H9 (cell line): ENCODE results near the gene REXO4. TPM values are rescaled to one million over a fixed set of nuclear protein-coding genes. Genes with fewer than 3 reads are reported as not detected.

Experiments used
- DNase-seq: peaks from one replicate; pipeline ENCODE4 v3.0.0-alpha.2; 2017
- H2AFZ ChIP-seq: one replicate; pipeline ENCODE4 v1.6.1; 2013; ENCODE audit warnings: mild to moderate bottlenecking, low read length, control low read depth, moderate library complexity
- H2AK5ac ChIP-seq: 2 replicates; pipeline ENCODE4 v1.6.1; 2013; ENCODE audit warnings: low read length, control low read depth, mixed read lengths; ENCODE audit not compliant: insufficient read length
- H2BK120ac ChIP-seq: one replicate; pipeline ENCODE4 v1.6.1; 2013; ENCODE audit warnings: low read depth, mild to moderate bottlenecking, low read length, control low read depth, inconsistent platforms; ENCODE audit not compliant: poor library complexity, severe bottlenecking
- H2BK12ac ChIP-seq: 2 replicates; pipeline ENCODE4 v1.6.1; 2013; ENCODE audit warnings: low read length, control low read depth, mixed read lengths, low read depth; ENCODE audit not compliant: insufficient read length
- H2BK15ac ChIP-seq: 2 replicates; pipeline ENCODE4 v1.6.1; 2013; ENCODE audit warnings: low read depth, low read length, control low read depth
- H2BK20ac ChIP-seq: one replicate; pipeline ENCODE4 v1.6.1; 2013; ENCODE audit warnings: low read depth, mild to moderate bottlenecking, low read length, control low read depth, inconsistent platforms; ENCODE audit not compliant: poor library complexity, severe bottlenecking
- H2BK5ac ChIP-seq: 2 replicates; pipeline ENCODE4 v1.6.1; 2013; ENCODE audit warnings: low read length, control low read depth, mixed read lengths; ENCODE audit not compliant: insufficient read length
- H3K14ac ChIP-seq: 2 replicates; pipeline ENCODE4 v1.6.1; 2013; ENCODE audit warnings: low read length, control low read depth; ENCODE audit not compliant: insufficient read depth
- H3K18ac ChIP-seq: 2 replicates; pipeline ENCODE4 v1.6.1; 2013; ENCODE audit warnings: low read depth, mild to moderate bottlenecking, mixed read lengths, low read length, control low read depth; ENCODE audit not compliant: insufficient read length
- H3K23ac ChIP-seq: 2 replicates; pipeline ENCODE4 v1.6.1; 2013; ENCODE audit warnings: low read length, control low read depth, mixed read lengths, low read depth; ENCODE audit not compliant: insufficient read length
- H3K23me2 ChIP-seq: 2 replicates; pipeline ENCODE4 v1.6.1; 2013; ENCODE audit warnings: low read depth, mild to moderate bottlenecking, mixed read lengths, low read length, control low read depth; ENCODE audit not compliant: insufficient read length, poor library complexity, severe bottlenecking
- H3K27ac ChIP-seq: 2 replicates; pipeline ENCODE4 v1.5.1; 2013; ENCODE audit warnings: low read length, control low read depth, mixed read lengths, low read depth; ENCODE audit not compliant: insufficient read length
- H3K27me3 ChIP-seq: 2 replicates; pipeline ENCODE4 v1.6.1; 2013; ENCODE audit warnings: low read length, control low read depth, inconsistent platforms; ENCODE audit not compliant: insufficient read depth
- H3K4ac ChIP-seq: 2 replicates; pipeline ENCODE4 v1.6.1; 2013; ENCODE audit warnings: low read depth, mild to moderate bottlenecking, control low read depth, inconsistent platforms, low read length, moderate library complexity
- H3K4me1 ChIP-seq: 2 replicates; pipeline ENCODE4 v1.6.1; 2013; ENCODE audit warnings: low read length, control low read depth, inconsistent platforms; ENCODE audit not compliant: insufficient read depth
- H3K4me2 ChIP-seq: 2 replicates; pipeline ENCODE4 v1.6.1; 2013; ENCODE audit warnings: low read length, control low read depth, mixed read lengths; ENCODE audit not compliant: insufficient read length, insufficient read depth
- H3K56ac ChIP-seq: 2 replicates; pipeline ENCODE4 v1.6.1; 2013; ENCODE audit warnings: low read depth, mild to moderate bottlenecking, mixed read lengths, low read length, control low read depth; ENCODE audit not compliant: insufficient read length
- H3K79me1 ChIP-seq: 2 replicates; pipeline ENCODE4 v1.6.1; 2013; ENCODE audit warnings: low read depth, mild to moderate bottlenecking, moderate library complexity, low read length, control low read depth, inconsistent platforms; ENCODE audit not compliant: insufficient read depth, poor library complexity, severe bottlenecking
- H3K79me2 ChIP-seq: 2 replicates; pipeline ENCODE4 v1.6.1; 2013; ENCODE audit warnings: low read length, control low read depth, inconsistent platforms; ENCODE audit not compliant: insufficient read depth
- H3K9ac ChIP-seq: 2 replicates; pipeline ENCODE4 v1.6.1; 2013; ENCODE audit warnings: low read length, control low read depth, mixed read lengths; ENCODE audit not compliant: insufficient read length; ENCODE audit errors: extremely low read depth
- H3K9me3 ChIP-seq: one replicate; pipeline ENCODE4 v1.6.1; 2013; ENCODE audit warnings: low read depth, low read length, inconsistent platforms; ENCODE audit not compliant: control insufficient read depth
- H3T11ph ChIP-seq: one replicate; pipeline ENCODE4 v1.6.1; 2013; ENCODE audit warnings: mild to moderate bottlenecking, low read length, control low read depth, inconsistent platforms
- H4K20me1 ChIP-seq: one replicate; pipeline ENCODE4 v1.6.1; 2013; ENCODE audit not compliant: control insufficient read depth, insufficient read length, insufficient read depth
- H4K5ac ChIP-seq: 2 replicates; pipeline ENCODE4 v1.6.1; 2013; ENCODE audit warnings: low read depth, mild to moderate bottlenecking, mixed read lengths, low read length, control low read depth; ENCODE audit not compliant: insufficient read length
- H4K8ac ChIP-seq: replicated peaks from 2 replicates; pipeline ENCODE4 v1.6.1; 2013; ENCODE audit warnings: low read length, control low read depth, mixed read lengths, low read depth; ENCODE audit not compliant: insufficient read length
- H4K91ac ChIP-seq: 2 replicates; pipeline ENCODE4 v1.6.1; 2013; ENCODE audit warnings: low read depth, mild to moderate bottlenecking, moderate library complexity, mixed read lengths, low read length, control low read depth; ENCODE audit not compliant: insufficient read length
- H3K27ac Mint-ChIP-seq, 3 experiments: 2 replicates in 2 of 3; 3 replicates in 1 of 3; pipeline ENCODE4 v1.8.0; 2020 to 2021; ENCODE audit warnings: mixed read lengths in 3 of 3, mild to moderate bottlenecking in 1 of 3, moderate library complexity in 1 of 3
- H3K27me3 Mint-ChIP-seq: 2 replicates; pipeline ENCODE4 v1.8.0; 2021; ENCODE audit warnings: low read depth, mild to moderate bottlenecking, moderate library complexity, mixed read lengths
- H3K36me3 Mint-ChIP-seq, 3 experiments: 2 replicates in 2 of 3; 3 replicates in 1 of 3; pipeline ENCODE4 v1.8.0; 2020 to 2021; ENCODE audit warnings: low read depth in 3 of 3, mixed read lengths in 3 of 3; ENCODE audit not compliant: insufficient read depth in 1 of 3
- H3K4me1 Mint-ChIP-seq, 2 experiments: 2 replicates each; pipeline ENCODE4 v1.8.0; 2020; ENCODE audit warnings: mixed read lengths in 2 of 2
- H3K4me3 Mint-ChIP-seq, 2 experiments: 2 replicates in 1 of 2; 3 replicates in 1 of 2; pipeline ENCODE4 v1.8.0; 2020 to 2021; ENCODE audit warnings: mild to moderate bottlenecking in 2 of 2, mixed read lengths in 2 of 2, moderate library complexity in 1 of 2
- H3K9me3 Mint-ChIP-seq, 2 experiments: 2 replicates in 1 of 2; 3 replicates in 1 of 2; pipeline ENCODE4 v1.8.0; 2020; ENCODE audit warnings: mild to moderate bottlenecking in 2 of 2, mixed read lengths in 2 of 2, moderate library complexity in 1 of 2
- CTCF ChIP-seq: fragments of 200-600 bp; sonication (generic); conservative IDR thresholded peaks from 3 replicates; pipeline ENCODE4 v1.8.0; 2021; ENCODE audit warnings: antibody characterized with exemption, mild to moderate bottlenecking
- WGBS: extraction: QIAGEN DNeasy Blood & Tissue Kit; methylation state at CpG from one replicate; pipeline ENCODE4 v1.1.7; 2013; ENCODE audit warnings: missing lambda C conversion rate, low lambda C conversion rate, mixed read lengths; ENCODE audit not compliant: insufficient read length; ENCODE audit errors: extremely low coverage; 5-methylcytosine and 5-hydroxymethylcytosine counted together
- total RNA-seq: library from RNA; stranded (reverse); gene quantifications from 2 replicates; pipeline ENCODE4 v1.2.1, GENCODE V29; 2021

The REXO4 gene
- total RNA-seq, 1 experiment from 2014 or later = 35.2 TPM

DNA sequence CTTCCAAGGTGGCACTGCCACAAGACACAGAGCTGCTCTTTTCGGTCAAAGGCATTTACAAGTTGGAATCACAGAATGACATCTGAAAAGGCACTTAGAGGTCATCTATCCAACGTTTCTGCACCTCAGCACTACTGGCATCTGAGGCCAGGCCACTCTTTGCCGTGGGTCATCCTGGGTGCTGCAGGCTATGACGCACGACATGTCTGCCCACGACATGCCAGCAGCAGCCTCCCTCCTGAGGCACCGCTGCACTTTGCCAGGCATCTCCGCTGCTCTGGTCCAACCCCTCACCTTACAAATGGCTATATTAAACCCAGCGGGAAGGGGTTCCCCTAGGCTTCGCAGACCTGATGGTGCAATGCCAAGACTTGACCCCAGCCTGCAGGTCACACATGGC is 50.0 kb downstream of the REXO4 start:
- no peak overlapping the region for H2AK5ac ChIP-seq
- no peak overlapping the region; the same call in 1 of the 2 replicates for H3K14ac ChIP-seq
- H3K23ac ChIP-seq = no peak overlapping the region
- H4K5ac ChIP-seq = no peak overlapping the region
- no peak overlapping the region for H3K27ac ChIP-seq
- no peak overlapping the region for H3K4ac ChIP-seq
- H2BK15ac ChIP-seq = peak overlapping the region; percentile 16; the same call in 1 of the 2 replicates
- H3K4me2 ChIP-seq = no peak overlapping the region
- H3K27me3 ChIP-seq = no peaks in the 10 kb centered on the region
- H3K27me3 Mint-ChIP-seq = no peaks in the 10 kb centered on the region
- H3K23me2 ChIP-seq = no peaks in the 10 kb centered on the region
- H2BK20ac ChIP-seq = no peak overlapping the region
- H3K4me1 ChIP-seq = no peaks in the 10 kb centered on the region
- no CpG with 5 or more reads among the region's 10 CpGs for WGBS
- H3K9me3 Mint-ChIP-seq = no peaks in the 10 kb centered on the region
- no peak for DNase-seq
- no peak overlapping the region for H3K18ac ChIP-seq
- H4K8ac ChIP-seq = no peak overlapping the region
- no peak for TF ChIP-seq CTCF
- H2BK12ac ChIP-seq = no peak overlapping the region
- H3K4me1 Mint-ChIP-seq = peaks cover 0 to 6% of the 10 kb centered on the region in 2 experiments; a peak in 2 of 4 replicates
- H2BK5ac ChIP-seq = no peak overlapping the region
- no peak overlapping the region for H3K27ac Mint-ChIP-seq
- peaks cover 46% of the 10 kb centered on the region; the same call in 1 of the 2 replicates for H3K79me2 ChIP-seq
- no peak overlapping the region for H4K91ac ChIP-seq
- H2AFZ ChIP-seq = no peak overlapping the region
- no peak overlapping the region for H3K4me3 Mint-ChIP-seq
- H3K79me1 ChIP-seq = peaks cover 30% of the 10 kb centered on the region
- H3K56ac ChIP-seq = no peak overlapping the region
- no peaks in the 10 kb centered on the region for H4K20me1 ChIP-seq
- H3T11ph ChIP-seq = no peak overlapping the region
- no peaks in the 10 kb centered on the region for H3K9me3 ChIP-seq
- H3K9ac ChIP-seq = no peak overlapping the region
- no peak overlapping the region for H2BK120ac ChIP-seq
- H3K36me3 Mint-ChIP-seq = peaks cover 33 to 87% (median 75%) of the 10 kb centered on the region in 3 experiments; a peak in 6 of 7 replicates
